GM23338 (cell line): ENCODE measurements around the gene CIB1.

Source experiments
- CREB1 ChIP-seq: fragments of 250-450 bp; sonication (Bioruptor Pico); IDR thresholded peaks from 2 replicates; pipeline ENCODE4 v1.5.0; 2020; ENCODE audit warnings: low read depth, mild to moderate bottlenecking, moderate library complexity
- CTCF ChIP-seq, 2 experiments: fragments of 200-600 bp in 1 of 2; sonication (generic) in 1 of 2; conservative IDR thresholded peaks; 2 replicates each; pipeline versions ENCODE4 v1.5.1 to v1.6.1; 2016 to 2017; ENCODE audit warnings: antibody characterized with exemption in 2 of 2, low read depth in 2 of 2, mild to moderate bottlenecking in 2 of 2, moderate library complexity in 1 of 2
- ETS1 ChIP-seq: IDR thresholded peaks from 2 replicates; pipeline ENCODE4 v1.6.1; 2016; ENCODE audit warnings: antibody characterized with exemption
- EZH2 ChIP-seq: fragments of 200-600 bp; sonication (generic); IDR thresholded peaks from one replicate; pipeline ENCODE4 v1.8.0; 2017; ENCODE audit warnings: antibody characterized with exemption, mild to moderate bottlenecking, low read depth; ENCODE audit not compliant: unreplicated experiment
- EZH2phosphoT487 ChIP-seq: fragments of 200-600 bp; sonication (generic); IDR thresholded peaks from one replicate; pipeline ENCODE4 v1.8.1; 2018; ENCODE audit warnings: antibody characterized with exemption; ENCODE audit not compliant: unreplicated experiment
- JUNB ChIP-seq: IDR thresholded peaks from one replicate; pipeline ENCODE4 v1.6.1; 2016; ENCODE audit warnings: antibody characterized with exemption; ENCODE audit not compliant: unreplicated experiment
- NANOG ChIP-seq: IDR thresholded peaks from 2 replicates; pipeline ENCODE4 v1.6.1; 2016; ENCODE audit warnings: antibody characterized with exemption, borderline replicate concordance
- POLR2AphosphoS5 ChIP-seq: IDR thresholded peaks from 2 replicates; pipeline ENCODE4 v1.6.1; 2016; ENCODE audit warnings: antibody characterized with exemption, low read depth
- REST ChIP-seq: IDR thresholded peaks from one replicate; pipeline ENCODE4 v1.6.1; 2018; ENCODE audit warnings: antibody characterized with exemption; ENCODE audit not compliant: unreplicated experiment
- STAT1 ChIP-seq: IDR thresholded peaks from one replicate; pipeline ENCODE4 v1.6.1; 2016; ENCODE audit warnings: antibody characterized with exemption; ENCODE audit not compliant: unreplicated experiment
- ZNF114 ChIP-seq: fragments of 250-450 bp; sonication (Bioruptor Pico); IDR thresholded peaks from 2 replicates; pipeline ENCODE4 v1.5.0; 2020; ENCODE audit warnings: mild to moderate bottlenecking, moderate library complexity
- ZNF331 ChIP-seq: fragments of 250-450 bp; sonication (Bioruptor Pico); IDR thresholded peaks from 2 replicates; pipeline ENCODE4 v1.5.0; 2020; ENCODE audit warnings: low read depth, mild to moderate bottlenecking, moderate library complexity
- ZNF462 ChIP-seq: fragments of 250-450 bp; sonication (Bioruptor Pico); IDR thresholded peaks from 2 replicates; pipeline ENCODE4 v1.5.0; 2020; ENCODE audit warnings: mild to moderate bottlenecking, moderate library complexity

- TF ChIP-seq EZH2: no peak
- no peak for TF ChIP-seq CTCF (conservative IDR thresholded peaks at IDR 0.05; ENCODE audit: low read depth in 2 of 2)
- no peak for TF ChIP-seq POLR2AphosphoS5
- TF ChIP-seq EZH2phosphoT487: no peak
- no peak for TF ChIP-seq ZNF331 (CRISPR knock-in tag)
- no peak for TF ChIP-seq CREB1 (CRISPR knock-in tag)
- no peak for TF ChIP-seq ETS1
- TF ChIP-seq JUNB: no peak
- TF ChIP-seq REST: no peak
- no peak for TF ChIP-seq NANOG
- no peak for TF ChIP-seq ZNF114
- no peak for TF ChIP-seq STAT1
- TF ChIP-seq ZNF462 (CRISPR knock-in tag): no peak
These were observed 29.8 kb downstream of the CIB1 start for GRCh38 chr15:90203922-90204321.
